ENCODE data around the gene MIA3. TPM values are rescaled to one million over a fixed set of nuclear protein-coding genes. Genes with fewer than 3 reads are reported as not detected.

Gene MIA3
- total and polyA plus RNA-seq, 11 donors, result 20.2 to 71.1 (median 58.9) TPM

- H3K27ac ChIP-seq, result peak overlapping the region; percentile 86 to 99 (median 96)
- peaks cover 0 to 21% (median 12%) of the 10 kb centered on the region in 12 donors for H3K4me1 ChIP-seq
- TF ChIP-seq CTCF (IDR thresholded peaks at IDR 0.05) (peak in 1 of 12 donors; percentile 11), POLR2A (IDR thresholded peaks at IDR 0.05) (peak in 1 of 2 donors; percentile 71)
- peak; percentile 100 for ATAC-seq
- peak overlapping the region; percentile 58 to 94 (median 80) for H3K4me3 ChIP-seq
- H3K27me3 ChIP-seq, result no peaks in the 10 kb centered on the region
- peak; percentile 97 to 99 (median 98) for DNase-seq
- intact Hi-C loops (cut with DNase I), result loop anchor here in 5 of 10 donors (2.0 to 10.0 kb wide), 3 partner anchors 68 to 71 kb away; partner anchors contain the start of genes AIDA (in 5 of the 5) and BROX (in 5 of the 5)
- 0% methylated on average over 40 to 42 of the region's 42 CpGs for WGBS, 4 donors
- H3K36me3 ChIP-seq, result peaks cover 0 to 50% (median 43%) of the 10 kb centered on the region in 9 donors
- no peaks in the 10 kb centered on the region for H3K9me3 ChIP-seq
Measured at GRCh38 chr1:222643938-222644635, 26.2 kb downstream of the MIA3 start.

GRCh38 chr1:222644636-222644980, 26.7 kb downstream of the MIA3 start:
- Histone ChIP-seq H3K9me3 (no peaks in the 10 kb centered on the region), H3K4me3 (peak overlapping the region; percentile 58 to 94 (median 80)), H3K36me3 (peaks cover 0 to 50% (median 43%) of the 10 kb centered on the region in 9 donors), H3K4me1 (peaks cover 0 to 21% (median 12%) of the 10 kb centered on the region in 12 donors), H3K27me3 (no peaks in the 10 kb centered on the region), H3K27ac (peak overlapping the region; percentile 75 to 99 (median 96))
- WGBS, 4 donors, result 2 to 8% (median 4%) methylated on average over 5 of the region's 5 CpGs
- DNase-seq, result no peak
- ATAC-seq, result no peak
- TF ChIP-seq POLR2A (IDR thresholded peaks at IDR 0.05), result no peak
- TF ChIP-seq CTCF (IDR thresholded peaks at IDR 0.05), result no peak
- intact Hi-C loops (cut with DNase I), result loop anchor here in 4 of 10 donors (2.0 to 10.0 kb wide), 3 partner anchors 68 to 70 kb away; partner anchors contain the start of genes AIDA (in 4 of the 4) and BROX (in 4 of the 4)

GRCh38 chr1:222652676-222653075, 34.8 kb downstream of the MIA3 start:
- peaks cover 0 to 18% (median 0%) of the 10 kb centered on the region in 12 donors for H3K4me1 ChIP-seq
- no peak for ATAC-seq
- H3K9me3 ChIP-seq, result no peaks in the 10 kb centered on the region
- H3K36me3 ChIP-seq, result peaks cover 2 to 100% (median 99%) of the 10 kb centered on the region in 9 donors
- 91 to 100% (median 95%) methylated on average over 1 of the region's 1 CpG for WGBS, 4 donors
- no peak overlapping the region for H3K27ac ChIP-seq
- no peak for DNase-seq
- TF ChIP-seq POLR2A (IDR thresholded peaks at IDR 0.05), result no peak
- TF ChIP-seq CTCF (IDR thresholded peaks at IDR 0.05), result no peak
- no peaks in the 10 kb centered on the region for H3K27me3 ChIP-seq
- no peak overlapping the region for H3K4me3 ChIP-seq
- intact Hi-C loops (cut with DNase I), result no loop called here

- Histone ChIP-seq H3K27ac (peak overlapping the region in 1 of 12 donors; percentile 17), H3K4me1 (peaks cover 0 to 18% (median 0%) of the 10 kb centered on the region in 12 donors), H3K27me3 (no peaks in the 10 kb centered on the region), H3K4me3 (no peak overlapping the region), H3K9me3 (no peaks in the 10 kb centered on the region), H3K36me3 (peaks cover 2 to 100% (median 99%) of the 10 kb centered on the region in 9 donors)
- ATAC-seq, result no peak
- intact Hi-C loops (cut with DNase I), result no loop called here
- WGBS, 4 donors, result 85 to 95% (median 91%) methylated on average over 2 of the region's 2 CpGs
- TF ChIP-seq CTCF (IDR thresholded peaks at IDR 0.05), result no peak
- no peak for TF ChIP-seq POLR2A (IDR thresholded peaks at IDR 0.05)
- no peak for DNase-seq
Measured at GRCh38 chr1:222653178-222653827, 35.4 kb downstream of the MIA3 start.
